Stimulated activated naive B cell treated with anti-CD40 and anti-IgM and Interleukin-4, amounts not matched to agents 10 μg/mL and 1 μg/mL and 100 μg/mL, for 72 hours (primary cell): ENCODE measurements around the gene MTFR1L.
A peak's percentile ranks its signal among the peaks of the same experiment; 100 is the strongest.

ENCODE experiments used
- ATAC-seq, 2 donors: fragments of 150-1000 bp; cut with Tn5 transposase; replicated peaks; 2 replicates each; pipeline ENCODE4 v1.10.0; 2021; ENCODE audit warnings: moderate library complexity in 1 of 2
- DNase-seq: peaks from one replicate; pipeline ENCODE4 v3.0.0; 2021
- H3K27ac Mint-ChIP-seq: one replicate; pipeline ENCODE4 v1.8.0; 2022; ENCODE audit warnings: mild to moderate bottlenecking, mixed read lengths
- H3K27me3 Mint-ChIP-seq, 2 donors: one replicate each; pipeline ENCODE4 v1.8.0; 2022; ENCODE audit warnings: mixed read lengths in 2 of 2
- H3K36me3 Mint-ChIP-seq, 2 donors: one replicate each; pipeline ENCODE4 v1.8.0; 2022; ENCODE audit warnings: mixed read lengths in 2 of 2, mild to moderate bottlenecking in 1 of 2
- H3K4me1 Mint-ChIP-seq, 2 donors: one replicate each; pipeline ENCODE4 v1.8.0; 2022; ENCODE audit warnings: mixed read lengths in 2 of 2, mild to moderate bottlenecking in 1 of 2
- H3K4me3 Mint-ChIP-seq, 2 donors: one replicate each; pipeline ENCODE4 v1.8.0; 2022; ENCODE audit warnings: mild to moderate bottlenecking in 2 of 2, mixed read lengths in 2 of 2, moderate library complexity in 1 of 2
- H3K9me3 Mint-ChIP-seq, 2 donors: one replicate each; pipeline ENCODE4 v1.8.0; 2022; ENCODE audit warnings: mixed read lengths in 2 of 2, mild to moderate bottlenecking in 1 of 2

MTFR1L gene

DNA sequence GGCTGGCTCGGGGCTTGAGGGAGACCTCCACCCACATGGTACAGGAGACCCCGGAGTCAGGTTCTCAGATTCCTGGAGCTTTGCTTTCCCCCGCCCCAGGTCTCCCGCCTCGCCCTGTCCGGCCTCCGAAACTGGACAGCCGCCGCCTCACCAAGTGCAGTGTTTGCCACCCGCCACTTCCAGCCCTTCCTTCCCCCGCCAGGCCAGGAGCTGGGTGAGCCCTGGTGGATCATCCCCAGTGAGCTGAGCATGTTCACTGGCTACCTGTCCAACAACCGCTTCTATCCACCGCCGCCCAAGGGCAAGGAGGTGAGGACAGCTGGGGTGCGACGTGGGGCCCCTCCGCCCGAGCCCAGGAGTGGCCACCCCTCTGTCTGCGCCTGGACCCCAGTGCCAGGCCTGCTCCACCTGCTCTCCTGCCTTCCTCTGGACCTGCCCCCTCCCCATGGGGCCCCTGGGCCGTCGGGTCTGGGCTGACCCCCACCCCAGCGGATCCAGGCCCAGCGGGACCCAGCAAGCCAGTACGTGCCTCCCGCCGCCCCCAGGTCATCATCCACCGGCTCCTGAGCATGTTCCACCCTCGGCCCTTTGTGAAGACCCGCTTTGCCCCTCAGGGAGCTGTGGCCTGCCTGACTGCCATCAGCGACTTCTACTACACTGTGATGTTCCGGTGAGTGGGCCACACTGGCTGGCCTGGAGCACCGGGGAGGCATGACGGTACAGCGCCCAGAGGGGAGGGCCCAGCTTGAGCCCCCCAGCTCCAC, 11.1 kb upstream of the MTFR1L start:
- H3K27ac Mint-ChIP-seq = no peak overlapping the region
- H3K4me1 Mint-ChIP-seq = peaks cover 28 to 42% of the 10 kb centered on the region in 2 donors
- H3K36me3 Mint-ChIP-seq = peaks cover 9 to 20% of the 10 kb centered on the region in 2 donors
- H3K4me3 Mint-ChIP-seq = no peak overlapping the region
- ATAC-seq = no peak
- DNase-seq = no peak
- no peaks in the 10 kb centered on the region for H3K9me3 Mint-ChIP-seq
- no peaks in the 10 kb centered on the region for H3K27me3 Mint-ChIP-seq

- H3K36me3 Mint-ChIP-seq = peaks cover 9 to 20% of the 10 kb centered on the region in 2 donors
- ATAC-seq = peak; percentile 47 to 54
- peak; percentile 40 for DNase-seq
- peak overlapping the region; percentile 17 to 66 for H3K4me3 Mint-ChIP-seq
- no peaks in the 10 kb centered on the region for H3K9me3 Mint-ChIP-seq
- no peaks in the 10 kb centered on the region for H3K27me3 Mint-ChIP-seq
- peaks cover 28 to 38% of the 10 kb centered on the region in 2 donors for H3K4me1 Mint-ChIP-seq
- H3K27ac Mint-ChIP-seq = peak overlapping the region; percentile 89
These were observed 10.3 kb upstream of the MTFR1L start for GRCh38 chr1:25809283-25809926.

- H3K4me1 Mint-ChIP-seq = peaks cover 24 to 32% of the 10 kb centered on the region in 2 donors
- H3K36me3 Mint-ChIP-seq = peaks cover 12 to 23% of the 10 kb centered on the region in 2 donors
- DNase-seq = no peak
- peak; percentile 19 to 29 for ATAC-seq
- peak overlapping the region; percentile 17 to 66 for H3K4me3 Mint-ChIP-seq
- H3K27me3 Mint-ChIP-seq = no peaks in the 10 kb centered on the region
- H3K27ac Mint-ChIP-seq = peak overlapping the region; percentile 89
- H3K9me3 Mint-ChIP-seq = no peaks in the 10 kb centered on the region
These were observed 9.8 kb upstream of the MTFR1L start for GRCh38 chr1:25809929-25810328.

DNA sequence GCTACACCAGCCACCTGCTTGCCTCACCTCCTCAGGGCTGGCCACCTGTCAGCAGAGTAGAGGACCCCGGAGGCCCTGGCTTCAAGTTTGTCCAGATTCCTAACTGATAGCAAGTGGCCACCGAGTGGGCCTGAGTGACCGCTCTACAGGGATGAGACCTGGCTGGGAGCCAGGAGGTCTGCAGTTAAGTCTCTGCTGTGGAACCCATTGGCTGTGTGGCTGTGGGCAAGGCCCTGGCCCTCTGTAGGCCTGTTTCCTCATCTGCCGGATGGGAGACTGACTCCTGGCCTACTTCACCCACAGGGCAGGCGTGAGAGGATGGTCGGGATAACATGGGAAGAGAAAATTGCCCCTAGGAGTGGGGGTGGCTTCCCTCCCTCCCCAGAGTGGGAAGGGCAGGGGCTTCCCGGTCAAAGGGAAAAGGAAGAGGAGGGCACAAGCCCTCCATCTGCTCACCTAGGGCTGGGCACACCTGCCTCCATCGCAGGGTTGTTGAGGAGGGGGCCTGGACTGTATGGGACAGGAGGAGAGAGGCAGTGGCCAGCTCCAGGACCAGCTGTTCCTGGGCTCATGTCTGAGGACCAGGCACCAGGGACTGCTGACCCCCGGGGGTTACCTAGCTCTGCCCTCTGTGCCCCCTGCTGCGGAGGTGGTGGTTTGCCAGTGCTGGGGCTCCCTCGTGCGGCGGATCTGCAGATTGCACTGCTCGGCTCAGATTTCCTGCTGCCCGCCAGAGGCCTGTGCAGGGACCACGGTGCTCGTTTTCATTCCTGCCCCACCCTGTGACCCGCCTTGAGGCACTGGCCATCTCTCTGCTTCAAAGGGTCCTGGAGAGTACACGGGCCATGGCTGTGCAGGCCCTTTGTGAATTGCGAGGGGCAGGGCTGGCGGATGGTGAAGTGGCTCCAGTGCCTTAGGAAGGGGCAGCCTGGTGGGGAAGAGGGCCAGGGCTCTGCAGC, 9.1 kb upstream of the MTFR1L start:
- DNase-seq = peak; percentile 68
- peak; percentile 74 to 76 for ATAC-seq
- H3K36me3 Mint-ChIP-seq = peaks cover 13 to 27% of the 10 kb centered on the region in 2 donors
- peaks cover 19 to 28% of the 10 kb centered on the region in 2 donors for H3K4me1 Mint-ChIP-seq
- H3K27ac Mint-ChIP-seq = peak overlapping the region; percentile 89
- no peaks in the 10 kb centered on the region for H3K27me3 Mint-ChIP-seq
- no peaks in the 10 kb centered on the region for H3K9me3 Mint-ChIP-seq
- peak overlapping the region in 1 of 2 donors; percentile 60 for H3K4me3 Mint-ChIP-seq

DNA sequence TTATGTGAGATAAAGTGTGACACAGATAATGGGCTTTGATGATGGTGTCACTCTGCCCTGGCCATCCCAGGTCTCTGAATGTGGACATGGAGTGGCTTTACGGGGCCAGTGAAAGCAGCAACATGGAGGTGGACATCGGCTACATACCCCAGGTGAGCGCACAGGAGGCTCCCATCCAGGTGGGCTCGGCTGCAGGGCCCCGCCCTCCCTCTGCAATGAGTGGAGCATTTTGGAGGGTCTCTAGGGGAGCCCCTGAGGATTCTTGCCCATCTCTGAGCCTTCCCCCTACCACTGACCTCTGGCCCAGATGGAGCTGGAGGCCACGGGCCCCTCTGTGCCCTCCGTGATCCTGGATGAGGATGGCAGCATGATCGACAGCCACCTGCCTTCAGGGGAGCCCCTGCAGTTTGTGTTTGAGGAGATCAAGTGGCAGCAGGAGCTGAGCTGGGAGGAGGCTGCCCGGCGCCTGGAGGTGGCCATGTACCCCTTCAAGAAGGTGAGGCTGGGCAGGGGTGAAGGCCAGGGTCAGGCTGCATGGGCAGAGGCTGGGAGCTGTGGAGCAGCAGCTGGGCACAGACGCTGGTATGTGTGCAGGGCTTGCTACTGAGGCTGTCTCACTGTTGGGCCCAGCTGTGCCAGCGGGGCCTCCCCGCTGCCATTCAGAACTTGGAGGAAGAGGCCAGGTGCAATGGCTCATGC, 8.2 kb upstream of the MTFR1L start:
- H3K36me3 Mint-ChIP-seq = peaks cover 7 to 18% of the 10 kb centered on the region in 2 donors
- H3K27me3 Mint-ChIP-seq = no peaks in the 10 kb centered on the region
- H3K4me3 Mint-ChIP-seq = no peak overlapping the region
- H3K4me1 Mint-ChIP-seq = peaks cover 16 to 28% of the 10 kb centered on the region in 2 donors
- DNase-seq (no peak), ATAC-seq (no peak)
- H3K27ac Mint-ChIP-seq = no peak overlapping the region
- no peaks in the 10 kb centered on the region for H3K9me3 Mint-ChIP-seq

- Mint-ChIP-seq H3K27ac (no peak overlapping the region), H3K4me1 (peaks cover 16 to 30% of the 10 kb centered on the region in 2 donors), H3K36me3 (peaks cover 7 to 17% of the 10 kb centered on the region in 2 donors), H3K27me3 (no peaks in the 10 kb centered on the region), H3K9me3 (no peaks in the 10 kb centered on the region), H3K4me3 (no peak overlapping the region)
- ATAC-seq (no peak), DNase-seq (no peak)
These were observed 6.6 kb upstream of the MTFR1L start for GRCh38 chr1:25813071-25813733.

- Mint-ChIP-seq H3K27me3 (no peaks in the 10 kb centered on the region), H3K4me1 (peaks cover 19 to 33% of the 10 kb centered on the region in 2 donors), H3K36me3 (peaks cover 7 to 17% of the 10 kb centered on the region in 2 donors), H3K27ac (no peak overlapping the region), H3K9me3 (no peaks in the 10 kb centered on the region), H3K4me3 (no peak overlapping the region)
- DNase-seq (no peak), ATAC-seq (no peak)
These were observed 5.9 kb upstream of the MTFR1L start for GRCh38 chr1:25813734-25814471.

- Mint-ChIP-seq H3K27me3 (no peaks in the 10 kb centered on the region), H3K9me3 (no peaks in the 10 kb centered on the region), H3K4me1 (peaks cover 17 to 32% of the 10 kb centered on the region in 2 donors), H3K27ac (peak overlapping the region; percentile 74), H3K4me3 (no peak overlapping the region), H3K36me3 (peaks cover 5 to 11% of the 10 kb centered on the region in 2 donors)
- no peak for DNase-seq
- no peak for ATAC-seq
These were observed 5.1 kb upstream of the MTFR1L start for GRCh38 chr1:25814549-25815087.

GRCh38 chr1:25815208-25816111, 4.3 kb upstream of the MTFR1L start:
- peaks cover 4 to 7% of the 10 kb centered on the region in 2 donors for H3K36me3 Mint-ChIP-seq
- no peak overlapping the region for H3K27ac Mint-ChIP-seq
- H3K4me1 Mint-ChIP-seq = peaks cover 9 to 24% of the 10 kb centered on the region in 2 donors
- no peak overlapping the region for H3K4me3 Mint-ChIP-seq
- no peaks in the 10 kb centered on the region for H3K27me3 Mint-ChIP-seq
- H3K9me3 Mint-ChIP-seq = no peaks in the 10 kb centered on the region
- ATAC-seq = no peak
- DNase-seq = no peak

DNA sequence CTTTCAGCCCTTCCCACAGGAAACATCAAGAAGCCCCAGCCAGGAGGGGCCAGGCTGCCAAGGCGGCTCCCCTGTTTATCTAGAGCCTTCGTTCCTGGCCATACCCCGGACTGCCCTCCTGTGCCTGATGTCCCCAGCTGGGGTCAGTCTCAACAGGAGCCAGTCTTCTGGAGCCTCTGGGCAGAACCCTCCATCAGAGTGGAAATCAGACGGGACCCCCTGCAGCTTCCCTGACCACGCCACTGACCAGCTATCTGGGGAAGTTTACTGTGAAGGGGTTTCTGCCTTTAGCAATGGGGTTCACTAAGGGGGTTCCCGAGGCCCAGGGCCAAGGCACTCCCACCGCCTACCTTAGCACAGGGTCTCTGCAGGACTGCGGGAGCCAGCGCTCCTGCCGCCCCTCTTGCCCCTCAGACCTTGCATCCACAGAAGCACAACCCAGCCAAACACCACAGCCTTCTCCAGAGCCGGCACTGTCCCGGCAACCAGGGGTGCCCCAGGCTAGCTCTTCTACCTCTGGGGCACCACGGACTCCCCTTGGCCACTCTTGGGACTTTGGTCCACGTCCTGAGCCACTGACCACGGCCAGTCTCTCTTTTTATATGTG, 3.5 kb upstream of the MTFR1L start:
- no peaks in the 10 kb centered on the region for H3K9me3 Mint-ChIP-seq
- H3K4me3 Mint-ChIP-seq = no peak overlapping the region
- peaks cover 13 to 24% of the 10 kb centered on the region in 2 donors for H3K4me1 Mint-ChIP-seq
- H3K36me3 Mint-ChIP-seq = peaks cover 9 to 11% of the 10 kb centered on the region in 2 donors
- no peak for DNase-seq
- peak overlapping the region; percentile 37 for H3K27ac Mint-ChIP-seq
- H3K27me3 Mint-ChIP-seq = no peaks in the 10 kb centered on the region
- ATAC-seq = no peak

GRCh38 chr1:25817840-25818501, 1.8 kb upstream of the MTFR1L start:
- Mint-ChIP-seq H3K27ac (no peak overlapping the region), H3K4me1 (peaks cover 21 to 31% of the 10 kb centered on the region in 2 donors), H3K9me3 (no peaks in the 10 kb centered on the region), H3K4me3 (peak overlapping the region; percentile 47 to 97), H3K27me3 (no peaks in the 10 kb centered on the region), H3K36me3 (peaks cover 9 to 11% of the 10 kb centered on the region in 2 donors)
- ATAC-seq (no peak), DNase-seq (no peak)
